ENCODE results near the gene CELF4.

CELF4 gene

GRCh38 chr18:37442477-37442876 is 123.1 kb downstream of the CELF4 start:
- DNase-seq (ENCODE audit: low read depth in 2 of 2): no peak

GRCh38 chr18:37441821-37442220 is 123.8 kb downstream of the CELF4 start:
- DNase-seq (ENCODE audit: low read depth in 2 of 2): no peak

GRCh38 chr18:37440206-37440605 is 125.4 kb downstream of the CELF4 start:
- no peak for DNase-seq (ENCODE audit: low read depth in 2 of 2)

- DNase-seq (ENCODE audit: low read depth in 2 of 2): no peak
Measured at GRCh38 chr18:37438417-37439180, 127.0 kb downstream of the CELF4 start.

- DNase-seq (ENCODE audit: low read depth in 2 of 2): no peak
Measured at GRCh38 chr18:37435996-37436395, 129.6 kb downstream of the CELF4 start.

GRCh38 chr18:37435150-37435867 is 130.3 kb downstream of the CELF4 start:
- no peak for DNase-seq (ENCODE audit: low read depth in 2 of 2)

GRCh38 chr18:37434161-37434860 is 131.3 kb downstream of the CELF4 start:
- no peak for DNase-seq (ENCODE audit: low read depth in 2 of 2)

GRCh38 chr18:37432436-37433195 is 133.0 kb downstream of the CELF4 start:
- no peak for DNase-seq (ENCODE audit: low read depth in 2 of 2)

GRCh38 chr18:37430357-37431076 is 135.1 kb downstream of the CELF4 start:
- no peak for DNase-seq (ENCODE audit: low read depth in 2 of 2)

GRCh38 chr18:37429791-37430190 is 135.8 kb downstream of the CELF4 start:
- no peak for DNase-seq (ENCODE audit: low read depth in 2 of 2)

GRCh38 chr18:37428288-37428974 is 137.2 kb downstream of the CELF4 start:
- DNase-seq (ENCODE audit: low read depth in 2 of 2): no peak

GRCh38 chr18:37426586-37426985 is 139.0 kb downstream of the CELF4 start:
- no peak for DNase-seq (ENCODE audit: low read depth in 2 of 2)

GRCh38 chr18:37425222-37425621 is 140.4 kb downstream of the CELF4 start:
- no peak for DNase-seq (ENCODE audit: low read depth in 2 of 2)

GRCh38 chr18:37424507-37424906 is 141.1 kb downstream of the CELF4 start:
- DNase-seq (ENCODE audit: low read depth in 2 of 2): no peak

- DNase-seq (ENCODE audit: low read depth in 2 of 2): no peak
Measured at GRCh38 chr18:37422596-37422995, 143.0 kb downstream of the CELF4 start.

- DNase-seq (ENCODE audit: low read depth in 2 of 2): no peak
Measured at GRCh38 chr18:37422116-37422515, 143.5 kb downstream of the CELF4 start.

GRCh38 chr18:37421341-37422077 is 144.1 kb downstream of the CELF4 start:
- DNase-seq (ENCODE audit: low read depth in 2 of 2): no peak

- DNase-seq (ENCODE audit: low read depth in 2 of 2): no peak
Measured at GRCh38 chr18:37420315-37420880, 145.2 kb downstream of the CELF4 start.

GRCh38 chr18:37419866-37420265 is 145.7 kb downstream of the CELF4 start:
- DNase-seq (ENCODE audit: low read depth in 2 of 2): no peak

- DNase-seq (ENCODE audit: low read depth in 2 of 2): no peak
Measured at GRCh38 chr18:37419315-37419714, 146.3 kb downstream of the CELF4 start.

All from stimulated activated CD4-positive, alpha-beta T cell treated with anti-CD3 and anti-CD28 coated beads, Interleukin-1b, Interleukin-23, amount 100 ng/mL, for 1 hour (primary cell).